GM12865 (cell line): Measurements from ENCODE around the gene ACRV1.

Experiments used
- DNase-seq: peaks from one replicate; pipeline ENCODE4 v3.0.0; 2010; ENCODE audit warnings: low read depth
- H3K4me3 ChIP-seq: 2 replicates; pipeline ENCODE4 v1.5.1; 2011; ENCODE audit warnings: mild to moderate bottlenecking, low read depth, low read length, control low read depth
- CTCF ChIP-seq: IDR thresholded peaks from 2 replicates; pipeline ENCODE4 v1.5.1; 2011; ENCODE audit warnings: low read length, control low read depth, low read depth, inconsistent platforms; ENCODE audit not compliant: insufficient read depth; ENCODE audit errors: missing control alignments

The ACRV1 gene

GRCh38 chr11:125679837-125680236 is 810 bp downstream of the ACRV1 start:
- no peak for DNase-seq
- TF ChIP-seq CTCF: no peak
- no peak overlapping the region for H3K4me3 ChIP-seq

- no peak for DNase-seq
- no peak overlapping the region for H3K4me3 ChIP-seq
- TF ChIP-seq CTCF: no peak
These were observed 1.2 kb downstream of the ACRV1 start for GRCh38 chr11:125679397-125679796.

- TF ChIP-seq CTCF: no peak
- H3K4me3 ChIP-seq: no peak overlapping the region
- DNase-seq: no peak
These were observed 5.5 kb downstream of the ACRV1 start for GRCh38 chr11:125675196-125675595.

DNA sequence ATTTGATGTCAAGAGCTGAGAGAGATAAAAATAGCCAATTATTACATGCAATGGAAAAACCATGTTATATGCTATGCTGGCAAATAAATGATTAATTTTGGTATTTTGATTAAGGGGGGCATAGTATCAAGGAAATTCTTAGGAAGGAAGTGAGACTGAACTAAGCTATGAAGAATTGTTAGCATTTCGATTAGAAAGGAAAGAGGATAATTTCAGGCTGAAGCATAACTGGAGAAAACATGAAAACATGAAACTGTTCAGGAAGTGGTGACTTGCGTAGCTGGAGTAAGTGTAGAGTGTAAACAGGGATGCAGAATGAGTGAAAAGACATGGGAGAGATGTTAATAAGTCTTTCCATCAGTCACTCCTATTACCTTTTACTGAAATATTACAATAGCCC is 6.4 kb downstream of the ACRV1 start:
- no peak for TF ChIP-seq CTCF
- H3K4me3 ChIP-seq: no peak overlapping the region
- DNase-seq: no peak

DNA sequence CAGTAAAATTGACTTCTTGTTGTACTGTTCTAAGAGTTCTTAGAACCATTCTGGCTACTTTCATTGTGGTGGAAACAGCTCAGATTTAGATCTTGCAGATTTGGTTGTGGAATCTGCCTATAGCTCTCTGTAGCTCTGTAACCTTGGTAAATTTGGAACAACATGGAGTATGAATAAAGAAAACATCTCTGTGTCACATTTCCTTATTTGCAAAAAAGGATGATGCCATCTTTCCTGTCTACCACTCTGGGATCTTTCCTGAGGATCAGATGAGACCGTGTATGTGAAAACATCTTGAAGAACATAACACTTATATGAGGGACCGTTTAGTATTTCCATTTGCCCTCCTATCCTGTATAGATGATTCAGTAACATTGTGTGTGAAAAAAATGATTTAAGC is 9.1 kb downstream of the ACRV1 start:
- TF ChIP-seq CTCF: no peak
- no peak for DNase-seq
- no peak overlapping the region for H3K4me3 ChIP-seq

DNA sequence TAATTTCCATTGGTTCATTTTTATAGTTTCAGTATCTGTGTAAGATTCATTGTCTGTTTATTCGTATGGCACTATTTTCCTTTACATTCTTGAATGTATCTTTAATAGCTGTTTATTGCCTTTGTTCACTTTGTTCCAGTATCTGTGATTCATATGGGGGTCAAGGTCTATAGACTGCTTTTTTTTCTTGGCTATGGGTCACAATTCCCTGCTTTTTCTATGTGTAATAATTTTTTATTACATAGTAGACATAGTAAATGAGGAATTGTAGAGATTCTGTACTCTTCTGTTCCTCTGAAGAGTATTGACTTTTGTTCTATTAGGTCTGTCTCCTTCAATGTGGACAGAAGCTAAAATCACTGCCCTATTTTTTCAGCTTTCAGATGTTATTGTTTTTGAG is 10.5 kb downstream of the ACRV1 start:
- no peak for TF ChIP-seq CTCF
- DNase-seq: no peak

DNA sequence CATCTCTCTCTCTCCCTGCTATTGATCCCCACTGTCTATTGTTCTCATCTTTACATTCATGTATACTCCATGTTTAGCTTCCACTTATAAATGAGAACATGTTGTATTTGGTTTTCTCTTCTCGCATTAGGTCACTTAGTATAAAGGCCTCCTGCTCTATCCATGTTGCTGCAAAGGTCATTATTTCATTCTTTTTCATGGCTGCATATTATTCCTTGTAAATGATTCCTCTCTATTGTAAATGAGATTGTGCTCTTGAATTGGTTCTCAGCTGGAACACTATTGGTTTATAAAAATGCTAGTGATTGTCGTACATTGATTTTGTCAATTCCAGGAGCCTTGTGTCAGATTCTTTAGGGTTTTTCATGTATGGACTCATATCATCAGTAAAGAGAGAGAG is 13.5 kb downstream of the ACRV1 start:
- DNase-seq: no peak
- no peak for TF ChIP-seq CTCF
- H3K4me3 ChIP-seq: no peak overlapping the region

More for the DNA sequence above, 10.5 kb downstream of the ACRV1 start:
- no peak overlapping the region for H3K4me3 ChIP-seq
